HepG2 (cell line): ENCODE data around the gene DND1. TPM values are rescaled to one million over a fixed set of nuclear protein-coding genes. Genes with fewer than 3 reads are reported as not detected.

Experiments
- CREB1 ChIP-seq, 2 experiments: fragments of 450-650 bp in 1 of 2; IDR thresholded peaks; 2 replicates each; pipeline ENCODE4 v1.6.1; 2016 to 2017; ENCODE audit warnings: control low read depth in 1 of 2, mild to moderate bottlenecking in 1 of 2, missing compliant biosample characterization in 1 of 2, missing genetic modification characterization in 1 of 2
- NFE2L1 ChIP-seq: sonication (generic); formaldehyde crosslinking; IDR thresholded peaks from 2 replicates; pipeline ENCODE4 v1.4.0; 2020; ENCODE audit warnings: missing genetic modification reagents, mild to moderate bottlenecking, borderline replicate concordance
- NFKB2 ChIP-seq: sonication (generic); formaldehyde crosslinking; IDR thresholded peaks from 2 replicates; pipeline ENCODE4 v1.4.0; 2020; ENCODE audit warnings: missing genetic modification reagents, borderline replicate concordance
- PAWR ChIP-seq: sonication (generic); formaldehyde crosslinking; IDR thresholded peaks from 2 replicates; pipeline ENCODE4 v1.4.0; 2020; ENCODE audit warnings: missing genetic modification reagents, mild to moderate bottlenecking, borderline replicate concordance
- RBAK ChIP-seq: sonication (generic); formaldehyde crosslinking; IDR thresholded peaks from 2 replicates; pipeline ENCODE4 v1.5.1; 2020; ENCODE audit warnings: mild to moderate bottlenecking, missing genetic modification reagents
- SATB2 ChIP-seq: sonication (generic); formaldehyde crosslinking; IDR thresholded peaks from 2 replicates; pipeline ENCODE4 v1.5.0; 2020; ENCODE audit warnings: missing genetic modification reagents
- SKI ChIP-seq: fragments of 450-650 bp; IDR thresholded peaks from one replicate; pipeline ENCODE4 v1.6.1; 2018; ENCODE audit warnings: mild to moderate bottlenecking; ENCODE audit not compliant: partially characterized antibody
- ZNF10 ChIP-seq: sonication (generic); formaldehyde crosslinking; IDR thresholded peaks from 2 replicates; pipeline ENCODE4 v1.4.0; 2020; ENCODE audit warnings: mild to moderate bottlenecking, low read depth, missing genetic modification reagents, borderline replicate concordance
- ZNF230 ChIP-seq: sonication (generic); formaldehyde crosslinking; IDR thresholded peaks from 2 replicates; pipeline ENCODE4 v1.4.0; 2020; ENCODE audit warnings: mild to moderate bottlenecking, missing genetic modification reagents
- ZNF432 ChIP-seq: sonication (generic); formaldehyde crosslinking; IDR thresholded peaks from 2 replicates; pipeline ENCODE4 v1.5.0; 2020; ENCODE audit warnings: missing genetic modification reagents, mild to moderate bottlenecking, borderline replicate concordance
- polyA plus RNA-seq, 8 experiments: library from polyadenylated mRNA; depleted of rRNA in 3 of 8; stranded (reverse) in 7 of 8; unstranded in 1 of 8; fragments of >200 nt; fragmentation: Illumina TruSeq in 4 of 8; extraction: Trizol in 4 of 8; gene quantifications; 2 replicates each; pipeline versions ENCODE4 v1.2.1 to v1.2.3, GENCODE V29; 2011 to 2016; ENCODE audit warnings: low read depth in 4 of 8, missing spikeins in 1 of 8, mixed read lengths in 1 of 8; ENCODE audit not compliant: insufficient read depth in 1 of 8
- total RNA-seq, 5 experiments: library from RNA; depleted of rRNA; stranded (reverse); fragments of >200 nt; fragmentation: Illumina TruSeq; extraction: Trizol; gene quantifications; 2 replicates each; pipeline ENCODE4 v1.2.3, GENCODE V29; 2016; ENCODE audit warnings: low read depth in 1 of 5
- TF ChIP-seq, protein P1 (sequence below): sonication (generic); formaldehyde crosslinking; IDR thresholded peaks from 2 replicates; pipeline ENCODE4 v1.5.0; 2020; ENCODE audit warnings: missing genetic modification reagents, mild to moderate bottlenecking, borderline replicate concordance
- TF ChIP-seq, protein P2 (sequence below): sonication (generic); IDR thresholded peaks from 2 replicates; pipeline ENCODE4 v1.6.1; 2016; ENCODE audit warnings: low read depth, borderline replicate concordance
- TF ChIP-seq, protein P3 (sequence below): sonication (generic); formaldehyde crosslinking; IDR thresholded peaks from 2 replicates; pipeline ENCODE4 v1.4.0; 2020; ENCODE audit warnings: mild to moderate bottlenecking, low read depth, missing genetic modification reagents
- TF ChIP-seq, protein P4 (sequence below): sonication (generic); formaldehyde crosslinking; IDR thresholded peaks from 2 replicates; pipeline ENCODE4 v1.5.1; 2020; ENCODE audit warnings: mild to moderate bottlenecking, missing genetic modification reagents, borderline replicate concordance
- TF ChIP-seq, protein P5 (sequence below): sonication (generic); formaldehyde crosslinking; IDR thresholded peaks from 2 replicates; pipeline ENCODE4 v1.8.0; 2022; ENCODE audit warnings: missing genetic modification reagents, low read depth, mild to moderate bottlenecking, borderline replicate concordance
- TF ChIP-seq, protein P6 (sequence below): sonication (generic); formaldehyde crosslinking; IDR thresholded peaks from 2 replicates; pipeline ENCODE4 v1.5.1; 2020; ENCODE audit warnings: missing genetic modification reagents, mild to moderate bottlenecking, borderline replicate concordance

DND1 gene
- total and polyA plus RNA-seq, 2 of the 13 experiments (the other 11 are each of a cell fraction or from before 2014, with no cell fraction given), result 0.48 to 0.55 TPM

DNA sequence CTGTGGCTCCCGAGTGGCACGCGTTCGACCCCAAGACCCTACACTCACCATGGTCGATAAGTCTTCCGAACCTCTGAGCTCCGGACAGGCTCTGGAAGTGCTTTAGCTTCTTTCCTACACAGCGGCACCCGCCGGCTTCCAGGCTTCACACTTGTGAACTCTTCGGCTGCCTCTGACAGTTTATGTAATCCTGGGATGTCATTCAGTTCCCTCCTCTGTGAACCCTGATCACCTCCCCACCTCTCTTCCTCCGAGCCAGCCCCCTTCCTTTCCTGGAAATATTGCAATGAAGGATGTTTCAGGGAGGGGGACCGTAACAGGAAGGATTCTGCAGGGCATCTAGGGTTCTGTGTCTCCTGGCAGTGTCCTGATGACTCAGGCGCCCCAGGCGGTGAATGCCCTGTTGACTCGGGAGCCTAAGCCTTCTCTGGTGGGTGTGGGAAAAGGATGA lies 40.3 kb downstream of the DND1 start, which contains the start of gene CD14 (continued):
- TF ChIP-seq, protein P1, sequence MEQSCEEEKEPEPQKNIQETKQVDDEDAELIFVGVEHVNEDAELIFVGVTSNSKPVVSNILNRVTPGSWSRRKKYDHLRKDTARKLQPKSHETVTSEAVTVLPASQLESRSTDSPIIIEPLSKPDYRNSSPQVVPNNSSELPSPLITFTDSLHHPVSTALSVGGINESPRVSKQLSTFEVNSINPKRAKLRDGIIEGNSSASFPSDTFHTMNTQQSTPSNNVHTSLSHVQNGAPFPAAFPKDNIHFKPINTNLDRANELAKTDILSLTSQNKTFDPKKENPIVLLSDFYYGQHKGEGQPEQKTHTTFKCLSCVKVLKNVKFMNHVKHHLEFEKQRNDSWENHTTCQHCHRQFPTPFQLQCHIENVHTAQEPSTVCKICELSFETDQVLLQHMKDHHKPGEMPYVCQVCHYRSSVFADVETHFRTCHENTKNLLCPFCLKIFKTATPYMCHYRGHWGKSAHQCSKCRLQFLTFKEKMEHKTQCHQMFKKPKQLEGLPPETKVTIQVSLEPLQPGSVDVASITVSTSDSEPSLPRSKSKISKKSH (CRISPR knock-in tag), result no peak
- TF ChIP-seq PAWR (CRISPR knock-in tag) (no peak), SATB2 (no peak), ZNF230 (CRISPR knock-in tag) (0 out of 2 replicates have a peak, but pooled peaks have one; percentile 43), NFKB2 (no peak), ZNF10 (no peak), ZNF432 (CRISPR knock-in tag) (no peak), SKI (peak; percentile 39), CREB1 (IDR thresholded peaks at IDR 0.05) (no peak), CREB1 (CRISPR knock-in tag; IDR thresholded peaks at IDR 0.05) (no peak), RBAK (CRISPR knock-in tag) (no peak), NFE2L1 (CRISPR knock-in tag) (no peak)
- TF ChIP-seq, protein P2, sequence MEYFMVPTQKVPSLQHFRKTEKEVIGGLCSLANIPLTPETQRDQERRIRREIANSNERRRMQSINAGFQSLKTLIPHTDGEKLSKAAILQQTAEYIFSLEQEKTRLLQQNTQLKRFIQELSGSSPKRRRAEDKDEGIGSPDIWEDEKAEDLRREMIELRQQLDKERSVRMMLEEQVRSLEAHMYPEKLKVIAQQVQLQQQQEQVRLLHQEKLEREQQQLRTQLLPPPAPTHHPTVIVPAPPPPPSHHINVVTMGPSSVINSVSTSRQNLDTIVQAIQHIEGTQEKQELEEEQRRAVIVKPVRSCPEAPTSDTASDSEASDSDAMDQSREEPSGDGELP, result no peak
- TF ChIP-seq, protein P3, sequence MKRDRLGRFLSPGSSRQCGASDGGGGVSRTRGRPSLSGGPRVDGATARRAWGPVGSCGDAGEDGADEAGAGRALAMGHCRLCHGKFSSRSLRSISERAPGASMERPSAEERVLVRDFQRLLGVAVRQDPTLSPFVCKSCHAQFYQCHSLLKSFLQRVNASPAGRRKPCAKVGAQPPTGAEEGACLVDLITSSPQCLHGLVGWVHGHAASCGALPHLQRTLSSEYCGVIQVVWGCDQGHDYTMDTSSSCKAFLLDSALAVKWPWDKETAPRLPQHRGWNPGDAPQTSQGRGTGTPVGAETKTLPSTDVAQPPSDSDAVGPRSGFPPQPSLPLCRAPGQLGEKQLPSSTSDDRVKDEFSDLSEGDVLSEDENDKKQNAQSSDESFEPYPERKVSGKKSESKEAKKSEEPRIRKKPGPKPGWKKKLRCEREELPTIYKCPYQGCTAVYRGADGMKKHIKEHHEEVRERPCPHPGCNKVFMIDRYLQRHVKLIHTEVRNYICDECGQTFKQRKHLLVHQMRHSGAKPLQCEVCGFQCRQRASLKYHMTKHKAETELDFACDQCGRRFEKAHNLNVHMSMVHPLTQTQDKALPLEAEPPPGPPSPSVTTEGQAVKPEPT (CRISPR knock-in tag), result no peak
- TF ChIP-seq, protein P4, sequence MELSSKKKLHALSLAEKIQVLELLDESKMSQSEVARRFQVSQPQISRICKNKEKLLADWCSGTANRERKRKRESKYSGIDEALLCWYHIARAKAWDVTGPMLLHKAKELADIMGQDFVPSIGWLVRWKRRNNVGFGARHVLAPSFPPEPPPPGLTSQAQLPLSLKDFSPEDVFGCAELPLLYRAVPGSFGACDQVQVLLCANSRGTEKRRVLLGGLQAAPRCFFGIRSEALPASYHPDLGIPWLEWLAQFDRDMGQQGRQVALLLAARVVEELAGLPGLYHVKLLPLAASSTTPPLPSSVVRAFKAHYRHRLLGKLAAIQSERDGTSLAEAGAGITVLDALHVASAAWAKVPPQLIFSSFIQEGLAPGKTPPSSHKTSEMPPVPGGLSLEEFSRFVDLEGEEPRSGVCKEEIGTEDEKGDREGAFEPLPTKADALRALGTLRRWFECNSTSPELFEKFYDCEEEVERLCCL (CRISPR knock-in tag), result no peak
- TF ChIP-seq, protein P5, sequence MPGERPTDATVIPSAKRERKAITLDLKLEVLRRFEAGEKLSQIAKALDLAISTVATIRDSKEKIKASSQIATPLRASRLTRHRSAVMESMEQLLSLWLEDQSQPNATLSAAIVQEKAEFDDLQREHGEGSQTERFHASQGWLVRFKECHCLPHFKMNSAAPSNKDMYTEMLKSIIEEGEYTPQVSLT (CRISPR knock-in tag), result no peak
- TF ChIP-seq, protein P6, sequence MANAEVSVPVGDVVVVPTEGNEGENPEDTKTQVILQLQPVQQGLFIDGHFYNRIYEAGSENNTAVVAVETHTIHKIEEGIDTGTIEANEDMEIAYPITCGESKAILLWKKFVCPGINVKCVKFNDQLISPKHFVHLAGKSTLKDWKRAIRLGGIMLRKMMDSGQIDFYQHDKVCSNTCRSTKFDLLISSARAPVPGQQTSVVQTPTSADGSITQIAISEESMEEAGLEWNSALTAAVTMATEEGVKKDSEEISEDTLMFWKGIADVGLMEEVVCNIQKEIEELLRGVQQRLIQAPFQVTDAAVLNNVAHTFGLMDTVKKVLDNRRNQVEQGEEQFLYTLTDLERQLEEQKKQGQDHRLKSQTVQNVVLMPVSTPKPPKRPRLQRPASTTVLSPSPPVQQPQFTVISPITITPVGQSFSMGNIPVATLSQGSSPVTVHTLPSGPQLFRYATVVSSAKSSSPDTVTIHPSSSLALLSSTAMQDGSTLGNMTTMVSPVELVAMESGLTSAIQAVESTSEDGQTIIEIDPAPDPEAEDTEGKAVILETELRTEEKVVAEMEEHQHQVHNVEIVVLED, result no peak
